NK-92 (cell line): ENCODE measurements around the gene FGD6.
"Not testable (repeated sequence)": the region's sequence is repeated elsewhere in the genome, so short reads cannot be mapped to it uniquely, and the experiment has no call there.

Experiments used
- DNase-seq: peaks from one replicate; lab custom pipeline; 2025; ENCODE audit not compliant: unreplicated experiment; lab: John Stamatoyannopoulos, UW

The FGD6 gene

DNA sequence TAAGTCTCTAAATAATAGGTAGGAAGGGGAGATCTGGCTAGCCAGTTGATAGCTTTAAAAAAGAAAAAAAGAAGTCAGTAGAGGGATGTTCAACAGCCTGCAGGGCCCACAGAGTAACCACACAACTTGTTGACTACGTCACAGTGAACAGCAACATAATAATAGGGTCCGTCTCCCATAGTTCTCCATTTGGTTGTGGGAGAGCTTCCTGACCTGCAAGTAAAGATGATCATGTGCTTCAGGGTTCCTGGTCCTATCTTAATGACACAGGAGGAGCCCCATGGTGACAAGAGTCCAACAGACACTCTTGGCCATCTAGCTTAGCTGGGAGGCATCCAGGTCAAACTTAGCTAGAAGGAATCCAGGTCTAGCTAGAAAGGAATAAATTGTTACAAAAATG is 36.2 kb downstream of the FGD6 start:
- DNase-seq: no peak

- DNase-seq: no peak
These were observed 38.3 kb downstream of the FGD6 start for GRCh38 chr12:95179011-95179410.

DNA sequence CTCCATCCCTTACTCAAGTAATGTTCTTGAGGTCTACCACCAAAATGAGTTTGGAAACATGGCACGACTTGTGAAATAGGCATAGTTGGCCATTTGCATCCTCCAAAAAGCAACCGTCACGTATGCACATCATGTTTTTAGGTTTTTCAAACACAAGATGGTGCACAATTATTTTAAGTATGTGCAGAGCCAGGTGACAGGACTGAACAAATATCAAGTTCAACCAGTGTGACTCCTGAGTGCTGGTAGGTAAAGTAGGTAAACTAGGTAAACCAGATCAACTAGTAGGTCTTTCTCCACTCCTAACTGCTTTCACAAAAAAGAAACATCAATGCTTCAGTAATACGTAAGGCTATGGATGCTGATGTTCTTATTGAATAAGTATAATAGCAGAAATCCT is 39.1 kb downstream of the FGD6 start:
- DNase-seq: no peak

DNA sequence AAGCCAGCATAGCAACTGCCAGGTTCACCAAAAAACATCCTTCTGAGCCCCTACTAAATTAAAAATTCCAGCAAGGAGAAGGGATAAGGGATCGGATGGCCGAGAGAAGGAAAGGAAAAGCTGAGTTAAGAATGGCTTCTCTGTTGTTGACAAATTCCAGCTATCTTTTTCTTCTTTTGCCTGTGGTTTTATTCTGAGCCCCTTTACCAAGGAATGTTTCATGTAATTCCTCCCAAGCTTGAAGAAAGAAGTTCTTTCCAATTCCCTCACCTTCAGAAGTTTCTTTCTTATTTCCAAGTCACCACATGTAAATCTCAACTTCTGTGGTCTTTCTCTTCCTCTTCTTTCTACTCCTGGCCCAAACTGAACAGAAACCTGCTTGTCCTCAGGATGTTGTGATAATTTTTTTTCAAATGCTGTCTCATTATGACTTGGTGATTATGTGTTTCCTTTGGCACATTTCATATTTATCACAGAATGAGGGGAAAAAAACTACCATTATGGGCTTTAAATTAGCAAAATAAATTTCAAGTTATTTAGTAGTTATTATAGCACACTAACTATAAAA is 40.0 kb downstream of the FGD6 start:
- DNase-seq: no peak

- no peak for DNase-seq
These were observed 43.6 kb downstream of the FGD6 start for GRCh38 chr12:95173392-95174251.

- DNase-seq: no peak
These were observed 47.9 kb downstream of the FGD6 start for GRCh38 chr12:95169368-95169767.

DNA sequence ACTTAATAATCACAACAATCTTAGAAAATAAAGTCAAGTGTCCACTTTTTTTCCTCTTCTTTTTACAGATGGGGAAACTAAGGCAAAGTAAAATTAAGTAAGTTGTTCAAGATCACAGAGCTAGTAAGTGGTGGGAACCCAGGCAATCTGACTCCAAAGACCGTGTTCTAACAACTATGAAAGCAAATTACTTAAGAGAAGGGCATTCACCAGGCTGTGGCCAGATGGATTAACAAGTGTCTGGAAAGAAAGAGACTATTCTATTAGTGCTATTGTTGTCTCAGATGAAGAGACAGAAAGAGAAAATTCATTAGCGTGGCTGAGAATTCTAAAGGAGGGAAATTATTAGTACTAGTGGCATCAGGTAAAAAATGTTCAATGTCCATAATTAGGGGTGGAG is 48.5 kb downstream of the FGD6 start:
- DNase-seq: no peak

- no peak for DNase-seq
These were observed 52.6 kb downstream of the FGD6 start for GRCh38 chr12:95164656-95165055.

GRCh38 chr12:95158919-95159318 is 58.3 kb downstream of the FGD6 start:
- no peak for DNase-seq

- no peak for DNase-seq
These were observed 65.4 kb downstream of the FGD6 start for GRCh38 chr12:95151821-95152220.

DNA sequence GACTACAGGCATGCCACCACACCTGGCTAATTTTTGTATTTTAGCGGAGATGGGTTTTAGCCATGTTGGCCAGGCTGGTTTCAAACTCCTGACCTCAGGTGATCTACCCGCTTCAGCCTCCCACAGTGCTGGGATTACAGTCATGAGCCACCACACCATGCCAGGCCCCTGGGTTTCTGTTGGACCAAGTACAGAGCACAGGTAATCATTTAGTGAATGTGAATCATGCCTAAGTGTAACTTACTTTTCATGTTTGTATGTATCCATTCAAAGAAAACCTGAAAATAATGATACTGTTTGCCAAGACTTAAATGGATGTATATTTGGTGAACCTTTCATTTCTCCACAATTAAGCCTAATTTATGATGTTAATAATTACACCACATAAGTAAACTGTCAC is 65.9 kb downstream of the FGD6 start:
- no peak for DNase-seq

DNA sequence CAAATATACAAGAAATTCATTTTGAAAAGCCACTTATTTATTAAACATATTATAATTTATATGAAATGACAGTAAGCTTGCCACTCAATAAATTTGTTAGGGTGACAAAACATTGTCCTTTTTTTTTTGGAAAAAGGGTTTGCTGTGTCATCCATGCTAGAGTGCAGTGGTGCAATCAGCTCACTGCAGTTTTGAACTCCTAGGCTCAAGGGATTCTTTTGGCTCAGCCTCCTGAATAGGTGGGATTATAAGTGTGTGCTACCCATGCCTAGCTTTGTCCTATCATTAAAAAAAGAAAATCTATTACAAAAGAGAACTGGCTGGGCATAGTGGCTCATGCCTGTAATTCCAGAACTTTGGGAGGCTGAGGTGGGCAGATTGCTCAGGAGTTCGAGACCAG is 66.8 kb downstream of the FGD6 start:
- DNase-seq: no peak

DNA sequence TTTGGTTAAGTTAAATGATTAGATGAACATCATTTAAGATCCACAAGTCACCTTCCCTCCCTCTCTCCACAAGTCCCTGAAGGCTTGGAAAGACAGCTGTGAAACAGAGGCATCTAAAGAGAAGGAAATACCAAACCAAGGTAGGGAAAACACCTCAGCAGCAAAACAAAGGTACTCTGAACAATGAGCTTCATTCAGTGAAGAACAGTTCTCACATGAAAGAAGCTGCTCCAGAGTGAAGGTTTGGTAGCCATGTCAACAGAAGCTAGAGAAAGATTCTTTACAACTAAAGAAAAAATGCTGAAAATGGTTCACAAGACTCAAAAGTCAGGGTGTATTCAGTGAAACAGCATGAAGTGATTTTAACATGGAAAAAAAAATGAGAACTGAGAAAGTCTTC is 69.4 kb downstream of the FGD6 start:
- DNase-seq: no peak

GRCh38 chr12:95146769-95147168 is 70.5 kb downstream of the FGD6 start:
- DNase-seq: no peak

GRCh38 chr12:95143621-95144205 is 73.6 kb downstream of the FGD6 start:
- no peak for DNase-seq

DNA sequence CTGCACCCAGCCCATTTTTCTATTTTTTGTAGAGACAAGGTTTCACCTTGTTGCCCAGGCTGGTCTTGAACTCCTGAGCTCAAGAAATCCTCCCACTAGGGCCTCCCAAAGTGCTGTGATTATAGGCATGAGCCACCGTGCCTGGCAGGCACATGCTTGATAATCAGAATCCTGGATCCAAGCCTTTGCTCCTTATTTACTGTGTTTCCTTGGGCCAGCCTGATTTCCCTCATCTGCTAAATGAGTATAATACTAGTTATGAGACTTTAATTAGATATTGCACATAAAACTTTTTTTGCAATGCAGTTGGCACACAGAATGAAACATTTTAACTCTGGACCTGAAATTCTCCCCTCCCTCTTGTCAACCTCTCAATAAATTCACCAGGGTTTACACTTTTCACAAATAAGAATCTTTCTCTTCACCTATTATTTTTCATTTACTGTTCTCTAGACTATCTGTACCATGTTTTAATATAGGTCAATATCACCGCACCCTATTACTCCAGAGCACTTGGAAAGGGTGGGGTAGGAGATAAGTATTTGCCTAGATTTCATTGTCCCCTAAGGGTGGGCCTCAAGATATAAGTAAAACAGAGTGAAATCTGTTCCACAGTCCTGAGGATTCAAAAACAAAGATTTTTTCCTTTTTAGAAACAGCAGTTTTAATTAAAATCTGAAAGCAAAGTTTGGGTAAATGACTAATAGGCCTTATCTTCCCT is 74.7 kb downstream of the FGD6 start:
- no peak for DNase-seq

GRCh38 chr12:95141310-95141709 is 76.0 kb downstream of the FGD6 start:
- DNase-seq: no peak

DNA sequence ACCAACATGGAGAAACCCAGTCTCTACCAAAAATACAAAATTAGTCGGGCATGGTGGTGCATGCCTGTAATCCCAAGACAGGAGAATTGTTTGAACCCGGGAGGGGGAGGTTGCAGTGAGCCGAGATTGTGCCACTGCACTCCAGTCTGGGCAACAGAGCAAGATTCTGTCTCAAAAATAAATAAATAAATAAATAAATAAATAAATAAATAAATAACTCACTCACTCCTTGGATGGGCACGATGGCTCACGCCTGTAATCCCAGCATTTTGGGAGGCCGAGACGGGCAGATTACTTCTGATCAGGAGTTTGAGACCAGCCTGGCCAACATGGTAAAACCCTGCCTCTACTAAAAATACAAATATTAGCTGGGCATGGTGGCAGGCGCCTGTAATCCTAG is 79.2 kb downstream of the FGD6 start:
- not testable (repeated sequence) for DNase-seq

GRCh38 chr12:95136598-95136997 is 80.7 kb downstream of the FGD6 start:
- no peak for DNase-seq

DNA sequence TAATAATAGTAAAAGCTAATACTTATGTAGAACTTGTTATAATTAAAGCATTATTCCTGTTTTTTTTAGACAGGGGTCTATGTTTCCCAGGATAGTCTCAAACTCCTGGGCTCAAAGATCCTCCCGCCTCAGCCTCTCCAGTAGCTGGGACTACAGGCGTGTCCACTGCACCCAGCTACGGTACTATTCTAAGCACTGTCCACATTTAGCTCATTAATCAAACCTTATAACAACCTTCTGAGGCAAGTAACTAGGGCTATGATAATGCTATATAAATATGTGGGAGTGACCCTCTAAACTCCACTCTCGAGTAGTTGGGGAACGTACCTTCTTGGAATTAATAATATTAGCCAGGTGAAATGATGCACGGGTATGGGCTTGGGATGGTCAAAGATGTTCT is 83.2 kb downstream of the FGD6 start:
- DNase-seq: no peak

DNA sequence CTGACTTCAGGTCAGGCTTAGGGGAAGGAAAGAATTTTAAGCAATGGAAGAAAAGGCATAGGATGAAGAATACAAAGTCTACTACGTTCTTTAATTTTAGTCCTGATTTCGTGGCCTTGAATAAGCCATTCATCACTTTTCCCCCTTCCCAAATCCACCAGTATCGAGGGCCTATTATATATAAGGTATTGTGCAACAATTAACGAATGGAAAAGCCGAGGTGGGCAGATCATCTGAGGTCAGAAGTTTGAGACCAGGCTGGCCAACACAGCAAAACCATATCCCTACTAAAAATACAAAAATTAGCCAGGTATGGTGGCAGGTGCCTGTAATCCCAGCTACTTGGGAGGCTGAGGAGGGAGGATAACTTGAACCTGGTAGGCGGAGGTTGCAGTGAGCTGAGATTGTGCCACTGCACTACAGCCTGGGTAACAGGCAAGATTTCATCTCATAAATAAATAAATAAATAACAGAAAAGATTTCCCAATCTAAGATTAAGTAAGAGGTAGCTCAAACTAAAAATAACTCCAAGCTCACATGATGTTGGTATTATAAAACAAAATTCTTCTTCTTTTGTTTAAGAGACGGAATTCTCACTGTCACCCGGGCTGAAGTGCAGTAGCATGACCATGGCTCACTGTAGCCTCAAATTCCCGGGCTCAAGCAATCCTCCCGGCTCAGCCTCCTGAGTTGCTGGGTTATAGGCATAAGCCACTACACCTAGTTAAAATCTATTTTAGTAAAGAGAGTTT is 85.5 kb downstream of the FGD6 start:
- DNase-seq: no peak
